HG03442 (cell line): ENCODE data around the gene MDM1.

Experiments
- ATAC-seq: cut with Tn5 transposase; IDR thresholded peaks from one replicate; pipeline ENCODE4 v1.9.1; 2021; ENCODE audit warnings: mild to moderate bottlenecking, moderate library complexity; ENCODE audit not compliant: unreplicated experiment

The MDM1 gene

GRCh38 chr12:68358532-68359485 is 26.6 kb upstream of the MDM1 start:
- peak; percentile 78 for ATAC-seq

- ATAC-seq = no peak
Measured at GRCh38 chr12:68356986-68357385, 24.8 kb upstream of the MDM1 start.

- no peak for ATAC-seq
Measured at GRCh38 chr12:68356060-68356695, 24.0 kb upstream of the MDM1 start.

GRCh38 chr12:68354977-68355541 is 22.9 kb upstream of the MDM1 start:
- no peak for ATAC-seq

GRCh38 chr12:68352067-68352466 is 19.9 kb upstream of the MDM1 start:
- no peak for ATAC-seq

GRCh38 chr12:68350753-68351152 is 18.6 kb upstream of the MDM1 start:
- no peak for ATAC-seq

- ATAC-seq = no peak
Measured at GRCh38 chr12:68349921-68350606, 17.9 kb upstream of the MDM1 start.

- ATAC-seq = no peak
Measured at GRCh38 chr12:68349220-68349621, 17.1 kb upstream of the MDM1 start.

DNA sequence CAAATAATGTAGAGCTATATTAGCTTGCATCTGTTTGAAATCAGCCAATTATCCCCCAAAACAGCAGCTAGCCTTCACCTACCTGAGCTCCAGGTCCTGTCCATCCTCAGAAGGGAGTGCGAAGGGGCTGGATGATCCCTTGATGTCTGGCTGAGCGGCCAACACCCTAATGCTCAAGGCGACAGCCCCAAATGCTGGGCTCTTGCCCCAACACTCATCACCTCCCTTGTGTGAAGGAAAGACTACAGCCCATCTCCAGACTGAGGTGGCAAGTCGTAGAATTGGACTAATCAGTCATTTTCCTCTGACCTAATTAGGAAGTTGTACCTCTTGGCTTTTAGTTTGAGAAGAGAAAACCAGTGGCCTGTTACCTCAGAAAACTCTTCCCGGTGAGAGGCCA is 16.3 kb upstream of the MDM1 start:
- no peak for ATAC-seq

GRCh38 chr12:68345763-68346162 is 13.6 kb upstream of the MDM1 start:
- ATAC-seq = no peak

GRCh38 chr12:68344126-68344525 is 12.0 kb upstream of the MDM1 start:
- no peak for ATAC-seq

GRCh38 chr12:68342966-68343365 is 10.8 kb upstream of the MDM1 start:
- no peak for ATAC-seq

- no peak for ATAC-seq
Measured at GRCh38 chr12:68341822-68342221, 9.7 kb upstream of the MDM1 start.

- no peak for ATAC-seq
Measured at GRCh38 chr12:68340404-68341270, 8.5 kb upstream of the MDM1 start.

- no peak for ATAC-seq
Measured at GRCh38 chr12:68336889-68337303, 4.7 kb upstream of the MDM1 start.

GRCh38 chr12:68335462-68335861 is 3.3 kb upstream of the MDM1 start:
- no peak for ATAC-seq

- ATAC-seq = peak; percentile 21
Measured at GRCh38 chr12:68334132-68334531, 2.0 kb upstream of the MDM1 start.

DNA sequence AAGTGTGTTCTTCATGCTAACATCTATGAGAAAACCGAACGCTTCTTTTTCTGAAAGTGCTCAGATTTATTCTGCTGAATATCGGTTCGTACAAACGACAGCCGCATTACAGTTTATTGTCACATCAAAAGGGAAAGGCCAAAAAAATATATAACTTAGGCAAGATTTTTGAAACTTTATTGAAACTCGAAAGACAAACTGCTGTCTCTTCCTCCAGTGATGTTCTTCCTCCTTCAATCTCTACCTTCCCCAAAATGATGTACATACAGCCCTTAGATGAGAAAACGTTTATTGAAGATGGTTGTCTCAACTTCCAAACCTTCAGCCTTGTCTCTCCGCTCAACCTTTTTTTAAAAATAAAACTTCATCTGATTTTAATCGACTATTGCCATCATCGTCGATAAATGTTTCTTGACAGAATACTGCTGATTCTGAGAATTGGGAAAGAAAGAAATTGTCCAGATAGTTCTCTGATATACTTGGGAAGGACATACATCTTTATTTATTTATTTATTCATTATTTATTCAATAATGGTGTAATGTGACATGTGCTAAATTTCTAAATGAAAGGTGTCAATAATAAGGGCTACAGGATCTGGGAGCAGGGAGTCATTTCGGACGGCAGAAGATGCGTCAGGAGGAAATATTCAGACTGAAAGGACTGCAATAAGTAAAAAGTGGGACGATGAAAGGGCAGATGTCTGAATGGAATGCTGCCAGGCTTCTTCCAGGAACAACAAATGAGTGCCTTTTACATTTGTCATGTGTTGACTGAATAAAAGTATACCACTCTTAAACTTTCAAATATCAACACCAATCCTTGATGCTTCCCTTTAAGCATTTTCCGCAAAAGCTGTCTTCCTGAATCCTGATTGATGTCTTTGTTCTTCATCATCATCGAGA is 817 bp upstream of the MDM1 start:
- no peak for ATAC-seq

GRCh38 chr12:68331500-68331868 is 678 bp downstream of the MDM1 start:
- no peak for ATAC-seq
